ENCODE results near the gene ADSL. TPM values are rescaled to one million over a fixed set of nuclear protein-coding genes. Genes with fewer than 3 reads are reported as not detected.
A peak's percentile ranks its signal among the peaks of the same experiment; 100 is the strongest.

Gene ADSL
- total and polyA plus RNA-seq, 12 donors = 29.3 to 101 (median 53.9) TPM

- ATAC-seq (no peak), DNase-seq (no peak)
- WGBS, 2 donors = 95 to 96% methylated on average over 4 of the region's 4 CpGs
- intact Hi-C loops (cut with DNase I) = no loop called here
- Histone ChIP-seq H3K9me3 (no peaks in the 10 kb centered on the region), H3K27ac (no peak overlapping the region), H3K4me1 (peaks cover 0 to 49% (median 14%) of the 10 kb centered on the region in 9 donors), H3K4me3 (no peak overlapping the region), H3K27me3 (no peaks in the 10 kb centered on the region), H3K36me3 (peaks cover 0 to 99% (median 36%) of the 10 kb centered on the region in 9 donors)
- TF ChIP-seq CTCF (IDR thresholded peaks at IDR 0.05) = no peak
Observed at GRCh38 chr22:40429481-40429880, 83.2 kb downstream of the ADSL start.

- peaks cover 0 to 94% (median 36%) of the 10 kb centered on the region in 9 donors for H3K36me3 ChIP-seq
- intact Hi-C loops (cut with DNase I) = loop anchor here in 1 of 10 donors (10.0 kb wide), 1 partner anchor 124 kb away; no protein-coding TSS in a partner anchor
- no peak overlapping the region for H3K4me3 ChIP-seq
- no peaks in the 10 kb centered on the region for H3K27me3 ChIP-seq
- peak overlapping the region in 1 of 10 donors; percentile 6 for H3K27ac ChIP-seq
- peaks cover 0 to 53% (median 14%) of the 10 kb centered on the region in 9 donors for H3K4me1 ChIP-seq
- TF ChIP-seq CTCF (IDR thresholded peaks at IDR 0.05) = no peak
- ATAC-seq (no peak), DNase-seq (no peak)
- no peaks in the 10 kb centered on the region for H3K9me3 ChIP-seq
- WGBS, 2 donors = 74 to 75% methylated on average over 4 of the region's 4 CpGs
Observed at GRCh38 chr22:40430991-40431390, 84.7 kb downstream of the ADSL start.

- H3K27ac ChIP-seq = peak overlapping the region in 2 of 10 donors; percentile 3 to 46
- 87 to 93% methylated on average over 5 of the region's 5 CpGs for WGBS, 2 donors
- H3K36me3 ChIP-seq = peaks cover 0 to 82% (median 36%) of the 10 kb centered on the region in 9 donors
- no peaks in the 10 kb centered on the region for H3K9me3 ChIP-seq
- ATAC-seq = no peak
- no peaks in the 10 kb centered on the region for H3K27me3 ChIP-seq
- intact Hi-C loops (cut with DNase I) = loop anchor here in 1 of 10 donors (10.0 kb wide), 1 partner anchor 123 kb away; no protein-coding TSS in a partner anchor
- no peak overlapping the region for H3K4me3 ChIP-seq
- H3K4me1 ChIP-seq = peaks cover 2 to 56% (median 17%) of the 10 kb centered on the region in 9 donors
- TF ChIP-seq CTCF (IDR thresholded peaks at IDR 0.05) = no peak
- no peak for DNase-seq
Observed at GRCh38 chr22:40432157-40432556, 85.9 kb downstream of the ADSL start.

- intact Hi-C loops (cut with DNase I) = loop anchor here in 1 of 10 donors (10.0 kb wide), 1 partner anchor 122 kb away; no protein-coding TSS in a partner anchor
- Histone ChIP-seq H3K4me1 (peaks cover 2 to 61% (median 21%) of the 10 kb centered on the region in 9 donors), H3K36me3 (peaks cover 0 to 78% (median 36%) of the 10 kb centered on the region in 9 donors), H3K4me3 (no peak overlapping the region), H3K27ac (peak overlapping the region in 1 of 10 donors; percentile 3), H3K27me3 (no peaks in the 10 kb centered on the region), H3K9me3 (no peaks in the 10 kb centered on the region)
- no peak for TF ChIP-seq CTCF (IDR thresholded peaks at IDR 0.05)
- no peak for ATAC-seq
- DNase-seq = no peak
- 95 to 100% methylated on average over 2 of the region's 2 CpGs for WGBS, 2 donors
Observed at GRCh38 chr22:40432625-40433024, 86.3 kb downstream of the ADSL start.

All from heart right ventricle (tissue), 16 donors.